ENCODE measurements around the gene CROCC2.

CROCC2 gene

DNA sequence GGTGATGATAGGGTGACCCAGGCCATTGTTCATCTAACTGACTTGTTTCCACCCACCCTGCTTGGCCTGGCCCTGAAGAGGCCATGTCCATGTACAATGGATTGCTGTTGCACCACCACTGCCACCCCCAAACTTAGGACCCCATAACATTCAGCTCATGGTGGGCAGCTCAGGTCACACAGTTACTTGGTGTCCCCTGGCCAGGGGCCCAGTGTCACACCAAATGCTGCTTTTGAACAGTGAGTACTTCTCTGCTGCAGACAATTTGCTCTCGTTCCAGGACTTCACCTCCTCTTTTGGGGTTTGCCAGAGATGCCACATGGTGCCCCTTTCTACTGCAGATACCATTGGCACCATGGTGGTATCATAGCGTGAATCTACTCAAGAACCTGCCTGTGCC is 21.9 kb upstream of the CROCC2 start:
- TF ChIP-seq, protein P1, sequence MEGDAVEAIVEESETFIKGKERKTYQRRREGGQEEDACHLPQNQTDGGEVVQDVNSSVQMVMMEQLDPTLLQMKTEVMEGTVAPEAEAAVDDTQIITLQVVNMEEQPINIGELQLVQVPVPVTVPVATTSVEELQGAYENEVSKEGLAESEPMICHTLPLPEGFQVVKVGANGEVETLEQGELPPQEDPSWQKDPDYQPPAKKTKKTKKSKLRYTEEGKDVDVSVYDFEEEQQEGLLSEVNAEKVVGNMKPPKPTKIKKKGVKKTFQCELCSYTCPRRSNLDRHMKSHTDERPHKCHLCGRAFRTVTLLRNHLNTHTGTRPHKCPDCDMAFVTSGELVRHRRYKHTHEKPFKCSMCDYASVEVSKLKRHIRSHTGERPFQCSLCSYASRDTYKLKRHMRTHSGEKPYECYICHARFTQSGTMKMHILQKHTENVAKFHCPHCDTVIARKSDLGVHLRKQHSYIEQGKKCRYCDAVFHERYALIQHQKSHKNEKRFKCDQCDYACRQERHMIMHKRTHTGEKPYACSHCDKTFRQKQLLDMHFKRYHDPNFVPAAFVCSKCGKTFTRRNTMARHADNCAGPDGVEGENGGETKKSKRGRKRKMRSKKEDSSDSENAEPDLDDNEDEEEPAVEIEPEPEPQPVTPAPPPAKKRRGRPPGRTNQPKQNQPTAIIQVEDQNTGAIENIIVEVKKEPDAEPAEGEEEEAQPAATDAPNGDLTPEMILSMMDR (IDR thresholded peaks at IDR 0.05; ENCODE audit: low read depth, low read length, missing control alignments) = no peak
- DNase-seq (ENCODE audit: low read depth) = no peak
- in situ Hi-C loops (cut with HindIII; ENCODE audit: low sequenced_read_pairs) = no loop called here
- no peak overlapping the region for H3K4me3 ChIP-seq (ENCODE audit: low read depth, low read length)

DNA sequence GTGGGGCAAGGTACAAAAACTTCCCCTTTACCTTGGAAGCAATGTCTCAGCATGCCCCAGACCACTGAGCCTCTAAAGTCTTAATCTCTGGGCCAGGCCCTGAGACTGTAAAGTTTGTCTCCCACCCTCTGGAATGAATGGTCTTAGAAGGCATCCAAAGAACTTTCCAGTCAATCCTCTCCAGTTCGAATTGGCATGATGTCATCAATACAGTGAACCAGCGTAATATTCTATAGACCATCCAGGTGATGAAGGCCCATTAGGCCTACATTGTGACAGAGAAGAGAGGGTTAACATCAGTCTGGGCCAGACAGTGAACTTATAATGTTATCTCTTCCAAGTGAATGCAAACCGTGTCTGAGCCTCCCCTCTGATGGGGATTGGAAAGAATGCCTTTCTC is 21.4 kb upstream of the CROCC2 start:
- H3K4me3 ChIP-seq (ENCODE audit: low read depth, low read length) = no peak overlapping the region
- no peak for DNase-seq (ENCODE audit: low read depth)
- TF ChIP-seq, protein P1 (IDR thresholded peaks at IDR 0.05; ENCODE audit: low read depth, low read length, missing control alignments) = no peak
- in situ Hi-C loops (cut with HindIII; ENCODE audit: low sequenced_read_pairs) = no loop called here

DNA sequence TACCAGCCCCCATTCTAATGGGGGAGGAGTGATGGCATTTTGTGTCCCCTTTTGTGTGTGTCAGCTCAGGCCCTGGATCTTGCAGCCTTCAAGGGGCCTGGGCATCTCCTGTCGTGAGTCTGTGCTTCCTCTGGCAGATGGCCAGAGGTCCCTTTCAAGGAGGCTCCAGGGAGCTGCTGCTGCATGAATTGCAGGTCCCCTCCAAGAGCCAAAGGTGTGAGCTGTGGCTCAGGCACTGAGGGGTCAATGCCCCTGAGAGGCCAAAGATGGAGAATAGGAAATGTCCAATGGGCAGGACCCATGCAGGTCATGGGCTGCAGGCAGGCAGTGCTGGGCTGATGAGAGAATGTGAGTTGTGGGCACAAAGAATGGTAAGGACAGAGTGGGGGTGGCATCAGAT is 20.6 kb upstream of the CROCC2 start:
- DNase-seq (ENCODE audit: low read depth) = no peak
- no peak overlapping the region for H3K4me3 ChIP-seq (ENCODE audit: low read depth, low read length)
- in situ Hi-C loops (cut with HindIII; ENCODE audit: low sequenced_read_pairs) = no loop called here
- TF ChIP-seq, protein P1 (IDR thresholded peaks at IDR 0.05; ENCODE audit: low read depth, low read length, missing control alignments) = no peak

DNA sequence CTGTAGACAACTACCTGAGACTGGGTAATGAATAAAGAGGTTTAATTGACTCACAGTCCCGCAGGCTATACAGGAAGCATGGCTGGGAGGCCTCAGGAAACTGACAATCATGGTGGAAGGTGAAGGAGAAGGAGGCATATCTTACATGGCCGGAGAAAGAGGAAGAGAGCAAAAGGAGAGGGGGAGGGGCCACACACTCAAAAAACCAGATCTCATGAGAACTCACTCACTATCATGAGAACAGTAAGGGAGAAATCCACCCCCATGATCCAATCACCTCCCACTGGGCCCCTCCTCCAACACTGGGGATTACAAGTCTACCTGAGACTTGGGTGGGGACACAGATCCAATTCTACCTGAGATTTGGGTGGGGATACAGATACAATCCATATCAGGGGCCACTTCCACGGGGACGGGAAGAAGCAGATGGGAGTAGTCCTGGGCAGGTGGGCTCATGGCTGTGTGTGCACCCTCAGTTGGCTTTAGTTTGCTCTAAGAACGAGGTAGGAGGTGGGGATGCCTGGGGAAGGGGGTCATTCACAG is 20.0 kb upstream of the CROCC2 start:
- in situ Hi-C loops (cut with HindIII; ENCODE audit: low sequenced_read_pairs) = no loop called here
- TF ChIP-seq, protein P1 (IDR thresholded peaks at IDR 0.05; ENCODE audit: low read depth, low read length, missing control alignments) = no peak
- no peak for DNase-seq (ENCODE audit: low read depth)
- no peak overlapping the region for H3K4me3 ChIP-seq (ENCODE audit: low read depth, low read length)

DNA sequence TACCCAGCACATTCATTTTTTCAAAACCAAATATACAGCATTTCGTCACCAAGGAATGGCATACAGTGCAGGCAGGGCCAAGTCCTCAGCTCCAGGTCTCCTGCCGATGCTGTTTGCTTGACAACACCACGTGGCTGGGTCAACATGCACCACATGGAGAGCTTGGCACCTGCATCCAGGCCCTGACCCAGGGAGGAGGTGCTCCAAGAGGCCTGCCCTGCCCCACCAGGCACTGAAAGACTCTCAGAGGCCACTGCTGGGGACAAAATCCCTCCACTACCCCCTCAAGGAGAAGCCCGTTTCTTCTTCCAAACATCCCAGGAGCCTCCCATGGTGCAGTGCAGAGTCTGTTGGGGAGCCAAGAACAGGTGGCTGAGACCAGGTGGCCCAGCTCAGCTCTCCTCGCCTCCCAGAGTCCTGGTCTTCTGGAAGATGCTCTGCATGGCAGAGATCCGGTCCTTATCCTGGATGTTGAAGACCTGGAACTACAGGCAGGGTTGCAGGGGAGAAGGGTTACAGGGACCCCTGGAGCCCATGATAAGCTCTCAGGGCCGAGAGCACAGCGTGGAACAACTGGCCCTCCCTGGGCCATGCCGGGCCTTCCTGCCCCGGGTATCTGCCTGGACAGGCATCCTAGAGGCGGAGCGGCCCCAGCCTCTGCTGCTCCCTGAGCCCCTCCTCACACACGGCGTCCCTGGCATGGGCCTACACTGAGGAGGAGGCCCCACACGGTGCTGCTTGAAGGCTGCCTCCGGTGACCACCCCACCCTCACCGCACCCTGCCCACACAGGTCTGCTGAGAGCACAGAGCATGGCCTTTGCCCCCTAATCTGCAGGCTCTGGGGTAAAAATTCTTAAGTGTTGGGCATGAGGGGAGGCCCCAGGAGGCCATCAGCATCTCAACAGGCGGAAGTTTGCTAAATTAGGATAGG is 19.2 kb upstream of the CROCC2 start:
- TF ChIP-seq, protein P1 (IDR thresholded peaks at IDR 0.05; ENCODE audit: low read depth, low read length, missing control alignments) = no peak
- DNase-seq (ENCODE audit: low read depth) = no peak
- in situ Hi-C loops (cut with HindIII; ENCODE audit: low sequenced_read_pairs) = no loop called here
- no peak overlapping the region for H3K4me3 ChIP-seq (ENCODE audit: low read depth, low read length)

DNA sequence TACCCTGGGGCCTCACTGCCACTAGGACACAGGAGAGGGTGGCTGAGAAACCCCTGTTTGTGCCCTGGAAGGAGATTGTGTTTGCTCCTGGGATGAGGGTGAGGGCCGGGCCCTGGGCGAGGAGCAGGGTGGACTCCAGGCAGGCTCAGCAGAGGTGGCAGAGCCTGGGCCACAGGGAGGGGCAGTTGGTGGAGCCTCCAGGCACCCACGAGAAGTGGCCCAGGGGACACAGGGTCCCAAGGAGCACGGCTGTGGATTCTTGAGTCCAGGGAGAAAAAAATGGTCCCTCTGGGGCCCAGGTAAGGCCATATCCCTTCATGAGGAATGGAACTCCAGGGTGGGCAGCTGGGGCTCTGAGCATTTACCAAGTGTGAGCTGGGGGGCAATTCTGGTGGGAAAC is 18.5 kb upstream of the CROCC2 start:
- in situ Hi-C loops (cut with HindIII; ENCODE audit: low sequenced_read_pairs) = no loop called here
- no peak for DNase-seq (ENCODE audit: low read depth)
- H3K4me3 ChIP-seq (ENCODE audit: low read depth, low read length) = no peak overlapping the region
- TF ChIP-seq, protein P1 (IDR thresholded peaks at IDR 0.05; ENCODE audit: low read depth, low read length, missing control alignments) = no peak

Data from astrocyte of the cerebellum (primary cell).